Tibial nerve (tissue), 3 donors: ENCODE results near the gene SYK.

ENCODE experiments used
- POLR2A ChIP-seq, 2 donors: fragments of 450-650 bp; IDR thresholded peaks; one replicate each; pipeline ENCODE4 v1.6.1; 2017; ENCODE audit warnings: antibody characterized with exemption in 2 of 2, mild to moderate bottlenecking in 2 of 2, moderate library complexity in 2 of 2
- TF ChIP-seq, protein P1 (sequence below), 5 experiments: fragments of 200-600 bp in 3 of 5; fragments of 450-650 bp in 2 of 5; sonication (generic) in 3 of 5; IDR thresholded peaks; one replicate each; pipeline ENCODE4 v1.5.1; 2016 to 2019; ENCODE audit warnings: antibody characterized with exemption in 5 of 5, mild to moderate bottlenecking in 3 of 5, moderate library complexity in 2 of 5

DNA sequence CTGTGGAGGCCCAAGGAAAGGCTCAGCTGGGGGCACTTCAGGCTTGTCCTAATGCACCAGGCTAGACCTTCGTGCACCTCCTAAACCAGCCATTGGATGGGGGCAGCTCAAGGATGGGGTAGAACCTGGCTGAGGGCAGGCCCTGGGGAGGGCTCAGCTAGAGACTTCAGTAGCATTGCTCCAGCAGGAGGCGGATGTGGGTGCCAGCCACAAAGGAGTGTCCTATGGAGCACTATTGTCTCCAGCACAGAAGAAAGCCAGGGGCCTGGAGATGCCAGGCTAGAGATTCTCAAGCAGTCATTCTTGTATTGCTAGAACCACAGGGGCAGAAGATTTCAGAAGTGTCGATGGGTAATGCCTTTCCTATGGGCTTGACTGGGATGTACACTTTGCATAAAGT, 131.8 kb downstream of the SYK start:
- TF ChIP-seq, protein P1, sequence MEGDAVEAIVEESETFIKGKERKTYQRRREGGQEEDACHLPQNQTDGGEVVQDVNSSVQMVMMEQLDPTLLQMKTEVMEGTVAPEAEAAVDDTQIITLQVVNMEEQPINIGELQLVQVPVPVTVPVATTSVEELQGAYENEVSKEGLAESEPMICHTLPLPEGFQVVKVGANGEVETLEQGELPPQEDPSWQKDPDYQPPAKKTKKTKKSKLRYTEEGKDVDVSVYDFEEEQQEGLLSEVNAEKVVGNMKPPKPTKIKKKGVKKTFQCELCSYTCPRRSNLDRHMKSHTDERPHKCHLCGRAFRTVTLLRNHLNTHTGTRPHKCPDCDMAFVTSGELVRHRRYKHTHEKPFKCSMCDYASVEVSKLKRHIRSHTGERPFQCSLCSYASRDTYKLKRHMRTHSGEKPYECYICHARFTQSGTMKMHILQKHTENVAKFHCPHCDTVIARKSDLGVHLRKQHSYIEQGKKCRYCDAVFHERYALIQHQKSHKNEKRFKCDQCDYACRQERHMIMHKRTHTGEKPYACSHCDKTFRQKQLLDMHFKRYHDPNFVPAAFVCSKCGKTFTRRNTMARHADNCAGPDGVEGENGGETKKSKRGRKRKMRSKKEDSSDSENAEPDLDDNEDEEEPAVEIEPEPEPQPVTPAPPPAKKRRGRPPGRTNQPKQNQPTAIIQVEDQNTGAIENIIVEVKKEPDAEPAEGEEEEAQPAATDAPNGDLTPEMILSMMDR (IDR thresholded peaks at IDR 0.05) = no peak
- no peak for TF ChIP-seq POLR2A (IDR thresholded peaks at IDR 0.05)
